Adrenal gland (tissue), 12 donors: ENCODE data around the gene SLC24A3. TPM values are rescaled to one million over a fixed set of nuclear protein-coding genes. Genes with fewer than 3 reads are reported as not detected.

ENCODE experiments used
- DNase-seq, 7 donors: peaks; one replicate each; pipeline ENCODE4 v3.0.0-alpha.2; 2019 to 2020
- H3K27ac ChIP-seq, 5 donors: fragments of 200-600 bp; sonication (generic) in 4 of 5; 1 replicate in 3 of 5; 2 replicates in 2 of 5; pipeline versions ENCODE4 v1.5.1 to v1.8.0; 2016 to 2020; ENCODE audit warnings: mild to moderate bottlenecking in 1 of 5
- H3K27me3 ChIP-seq: fragments of 200-600 bp; 2 replicates; pipeline ENCODE4 v1.8.0; 2021
- H3K36me3 ChIP-seq, 2 donors: fragments of 200-600 bp; replicated peaks in 1 of 2; 1 replicate in 1 of 2; 2 replicates in 1 of 2; pipeline versions ENCODE4 v1.5.1 to v1.8.0; 2018 to 2022
- H3K4me1 ChIP-seq, 2 donors: fragments of 200-600 bp; replicated peaks in 1 of 2; 1 replicate in 1 of 2; 2 replicates in 1 of 2; pipeline versions ENCODE4 v1.5.1 to v1.8.0; 2018 to 2021
- H3K4me3 ChIP-seq, 4 donors: fragments of 200-600 bp; sonication (generic) in 3 of 4; one replicate each; pipeline ENCODE4 v1.5.1; 2016 to 2018
- H3K9me3 ChIP-seq, 3 donors: fragments of 200-600 bp; sonication (generic) in 1 of 3; replicated peaks in 1 of 3; 1 replicate in 2 of 3; 2 replicates in 1 of 3; pipeline versions ENCODE4 v1.5.1 to v1.8.0; 2016 to 2021
- CTCF ChIP-seq, 6 experiments: fragments of 450-650 bp in 4 of 6; fragments of 200-600 bp in 2 of 6; sonication (generic) in 1 of 6; IDR thresholded peaks; 1 replicate in 5 of 6; 2 replicates in 1 of 6; pipeline versions ENCODE4 v1.5.1 to v1.8.0; 2016 to 2021; ENCODE audit warnings: antibody characterized with exemption in 6 of 6, mild to moderate bottlenecking in 2 of 6, moderate library complexity in 1 of 6
- POLR2A ChIP-seq, 2 donors: fragments of 450-650 bp; IDR thresholded peaks; one replicate each; pipeline ENCODE4 v1.6.1; 2017; ENCODE audit warnings: antibody characterized with exemption in 2 of 2, mild to moderate bottlenecking in 2 of 2, moderate library complexity in 1 of 2
- WGBS, 4 donors: extraction: QIAGEN DNeasy Blood & Tissue Kit in 2 of 4; methylation state at CpG; one replicate each; pipeline versions ENCODE4 v1.1.5 to v1.1.7; 2013 to 2017; 5-methylcytosine and 5-hydroxymethylcytosine counted together
- intact Hi-C, 2 donors: fragments of 100-400 bp; cut with DNase I; formaldehyde crosslinking; loops; one replicate each; pipeline versions ENCODE4 v1.14.1 to v1.15.0; 2022 to 2023
- polyA plus RNA-seq, 3 donors: library from polyadenylated mRNA; stranded (reverse); fragments of 200-250 nt in 2 of 3; fragments of 350-450 nt in 1 of 3; fragmentation: Illumina TruSeq in 1 of 3; extraction: RNeasy Lipid Tissue Mini Kit (QIAGEN cat#74804) in 1 of 3; gene quantifications; one replicate each; pipeline ENCODE4 v1.2.3, GENCODE V29; 2013 to 2014
- total RNA-seq, 9 donors: library from RNA; depleted of rRNA in 4 of 9; stranded (reverse); fragments of >200 nt in 4 of 9; fragments of 120-200 nt in 1 of 9; fragmentation: NEBNext Ultra II Directional in 1 of 9; extraction: Animal tissue kit (Norgen Biotek cat#: 25700) in 1 of 9; gene quantifications; one replicate each; pipeline versions ENCODE4 v1.1.0 to v1.2.4, GENCODE V29; 2013 to 2023
- donor health status: healthy with polysubstance abuse.
- donor health status: Bipolar disorder and iron deficiency.
- donor health status: DM: yes; HTN: yes; CAD: no.
- donor health status: DM: no; HTN: no; CAD: no.
- donor health status: DM: no; HTN: no; CAD: no.
- donor health status: DM: yes; HTN: yes; CAD: no.

SLC24A3 gene
- total and polyA plus RNA-seq, 12 donors, result 0.89 to 44.4 (median 2.7) TPM

- 88 to 100% (median 92%) methylated on average over 2 of the region's 2 CpGs for WGBS, 4 donors
- Histone ChIP-seq H3K4me3 (no peak overlapping the region), H3K4me1 (no peaks in the 10 kb centered on the region), H3K9me3 (no peaks in the 10 kb centered on the region), H3K27me3 (no peaks in the 10 kb centered on the region), H3K27ac (no peak overlapping the region), H3K36me3 (no peaks in the 10 kb centered on the region)
- intact Hi-C loops, result loop anchor here (10.0 kb wide), 1 partner anchor 75 kb away; no protein-coding TSS in a partner anchor
- TF ChIP-seq POLR2A (IDR thresholded peaks at IDR 0.05) (no peak), CTCF (IDR thresholded peaks at IDR 0.05) (no peak)
- DNase-seq, result no peak
These were observed 557.1 kb downstream of the SLC24A3 start for GRCh38 chr20:19769507-19769906.

GRCh38 chr20:19770375-19770774, 557.9 kb downstream of the SLC24A3 start:
- Histone ChIP-seq H3K27ac (no peak overlapping the region), H3K4me1 (no peaks in the 10 kb centered on the region), H3K9me3 (no peaks in the 10 kb centered on the region), H3K27me3 (no peaks in the 10 kb centered on the region), H3K36me3 (no peaks in the 10 kb centered on the region), H3K4me3 (no peak overlapping the region)
- DNase-seq, result no peak
- intact Hi-C loops, result no loop called here
- WGBS, 4 donors, result 77 to 90% (median 82%) methylated on average over 6 of the region's 6 CpGs
- no peak for TF ChIP-seq POLR2A (IDR thresholded peaks at IDR 0.05)
- no peak for TF ChIP-seq CTCF (IDR thresholded peaks at IDR 0.05)

GRCh38 chr20:19771031-19771430, 558.6 kb downstream of the SLC24A3 start:
- H3K27me3 ChIP-seq, result no peaks in the 10 kb centered on the region
- no peak overlapping the region for H3K27ac ChIP-seq
- H3K4me1 ChIP-seq, result no peaks in the 10 kb centered on the region
- no peaks in the 10 kb centered on the region for H3K36me3 ChIP-seq
- no peak for DNase-seq
- 88 to 100% (median 95%) methylated on average over 2 of the region's 2 CpGs for WGBS, 4 donors
- H3K4me3 ChIP-seq, result no peak overlapping the region
- no peak for TF ChIP-seq POLR2A (IDR thresholded peaks at IDR 0.05)
- no peaks in the 10 kb centered on the region for H3K9me3 ChIP-seq
- intact Hi-C loops, result no loop called here
